Measurements from ENCODE around the gene ADAMTS14. TPM values are rescaled to one million over a fixed set of nuclear protein-coding genes. Genes with fewer than 3 reads are reported as not detected.

ADAMTS14 gene
- total RNA-seq, 1 donor from 2014 or later = 19.4 TPM

- Histone ChIP-seq H3K27ac (ENCODE audit: low read depth, low read length) (no peak overlapping the region), H3K9me3 (ENCODE audit: insufficient read depth, low read depth, low read length) (no peaks in the 10 kb centered on the region)
- TF ChIP-seq, protein P1, sequence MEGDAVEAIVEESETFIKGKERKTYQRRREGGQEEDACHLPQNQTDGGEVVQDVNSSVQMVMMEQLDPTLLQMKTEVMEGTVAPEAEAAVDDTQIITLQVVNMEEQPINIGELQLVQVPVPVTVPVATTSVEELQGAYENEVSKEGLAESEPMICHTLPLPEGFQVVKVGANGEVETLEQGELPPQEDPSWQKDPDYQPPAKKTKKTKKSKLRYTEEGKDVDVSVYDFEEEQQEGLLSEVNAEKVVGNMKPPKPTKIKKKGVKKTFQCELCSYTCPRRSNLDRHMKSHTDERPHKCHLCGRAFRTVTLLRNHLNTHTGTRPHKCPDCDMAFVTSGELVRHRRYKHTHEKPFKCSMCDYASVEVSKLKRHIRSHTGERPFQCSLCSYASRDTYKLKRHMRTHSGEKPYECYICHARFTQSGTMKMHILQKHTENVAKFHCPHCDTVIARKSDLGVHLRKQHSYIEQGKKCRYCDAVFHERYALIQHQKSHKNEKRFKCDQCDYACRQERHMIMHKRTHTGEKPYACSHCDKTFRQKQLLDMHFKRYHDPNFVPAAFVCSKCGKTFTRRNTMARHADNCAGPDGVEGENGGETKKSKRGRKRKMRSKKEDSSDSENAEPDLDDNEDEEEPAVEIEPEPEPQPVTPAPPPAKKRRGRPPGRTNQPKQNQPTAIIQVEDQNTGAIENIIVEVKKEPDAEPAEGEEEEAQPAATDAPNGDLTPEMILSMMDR (IDR thresholded peaks at IDR 0.05; ENCODE audit: insufficient read depth, low read depth, low read length) = no peak
- no peak for TF ChIP-seq EZH2 (IDR thresholded peaks at IDR 0.05; ENCODE audit: insufficient read depth, low read length)
Observed at GRCh38 chr10:70738761-70739121, 66.4 kb downstream of the ADAMTS14 start.

GRCh38 chr10:70740406-70741288 is 68.3 kb downstream of the ADAMTS14 start:
- no peaks in the 10 kb centered on the region for H3K27me3 ChIP-seq (ENCODE audit: insufficient read depth, low read length)
- FAIRE-seq (no peak), DNase-seq (ENCODE audit: low read depth) (no peak)
- Mint-ChIP-seq H3K27ac (ENCODE audit: unreplicated experiment) (no peak overlapping the region), H3K27me3 (ENCODE audit: low read depth, unreplicated experiment) (peaks cover 12% of the 10 kb centered on the region), H3K4me3 (ENCODE audit: unreplicated experiment) (no peak overlapping the region), H3K36me3 (ENCODE audit: low read depth, unreplicated experiment) (peaks cover 34% of the 10 kb centered on the region), H3K9me3 (ENCODE audit: unreplicated experiment) (peaks cover 2% of the 10 kb centered on the region), H3K4me1 (ENCODE audit: low read depth, unreplicated experiment) (peaks cover 19% of the 10 kb centered on the region)
- H4K20me1 ChIP-seq (ENCODE audit: insufficient read depth, low read length) = peaks cover under 1% of the 10 kb centered on the region
- H3K9ac ChIP-seq (ENCODE audit: low read length) = no peak overlapping the region
- H3K4me3 ChIP-seq (ENCODE audit: insufficient read depth, low read depth, low read length) = no peak overlapping the region
- H3K9me3 ChIP-seq (ENCODE audit: insufficient read depth, low read depth, low read length) = no peaks in the 10 kb centered on the region
- H3K4me2 ChIP-seq (ENCODE audit: low read length) = peak overlapping the region; percentile 5
- H3K27ac ChIP-seq (ENCODE audit: low read depth, low read length) = no peak overlapping the region
- no peak overlapping the region for H2AFZ ChIP-seq (ENCODE audit: low read depth, low read length)
- no peaks in the 10 kb centered on the region for H3K79me2 ChIP-seq (ENCODE audit: insufficient read depth, low read length)
- H3K4me1 ChIP-seq (ENCODE audit: insufficient read depth, low read length) = peaks cover 18% of the 10 kb centered on the region
- no peak for TF ChIP-seq EZH2 (IDR thresholded peaks at IDR 0.05; ENCODE audit: insufficient read depth, low read length)
- TF ChIP-seq, protein P1 (IDR thresholded peaks at IDR 0.05; ENCODE audit: insufficient read depth, low read depth, low read length) = no peak
- no peaks in the 10 kb centered on the region for H3K36me3 ChIP-seq (ENCODE audit: insufficient read depth, low read length)

More at GRCh38 chr10:70738761-70739121, 66.4 kb downstream of the ADAMTS14 start:
- Histone ChIP-seq H3K4me1 (ENCODE audit: insufficient read depth, low read length) (peaks cover 18% of the 10 kb centered on the region), H3K79me2 (ENCODE audit: insufficient read depth, low read length) (no peaks in the 10 kb centered on the region), H4K20me1 (ENCODE audit: insufficient read depth, low read length) (peaks cover 10% of the 10 kb centered on the region), H3K27me3 (ENCODE audit: insufficient read depth, low read length) (no peaks in the 10 kb centered on the region), H3K36me3 (ENCODE audit: insufficient read depth, low read length) (peaks cover 2% of the 10 kb centered on the region), H3K4me2 (ENCODE audit: low read length) (no peak overlapping the region), H2AFZ (ENCODE audit: low read depth, low read length) (no peak overlapping the region), H3K9ac (ENCODE audit: low read length) (no peak overlapping the region), H3K4me3 (ENCODE audit: insufficient read depth, low read depth, low read length) (no peak overlapping the region)
- Mint-ChIP-seq H3K36me3 (ENCODE audit: low read depth, unreplicated experiment) (peaks cover 41% of the 10 kb centered on the region), H3K27me3 (ENCODE audit: low read depth, unreplicated experiment) (peaks cover 7% of the 10 kb centered on the region), H3K27ac (ENCODE audit: unreplicated experiment) (no peak overlapping the region), H3K9me3 (ENCODE audit: unreplicated experiment) (no peaks in the 10 kb centered on the region), H3K4me1 (ENCODE audit: low read depth, unreplicated experiment) (peaks cover 19% of the 10 kb centered on the region), H3K4me3 (ENCODE audit: unreplicated experiment) (no peak overlapping the region)
- FAIRE-seq (no peak), DNase-seq (ENCODE audit: low read depth) (no peak)

Data from astrocyte (in vitro differentiated cells and primary cell).